Measurements from ENCODE around the gene TP63.
"Not testable (repeated sequence)": the region's sequence is repeated elsewhere in the genome, so short reads cannot be mapped to it uniquely, and the experiment has no call there.

TP63 gene

GRCh38 chr3:189625071-189625470, 6.1 kb upstream of the TP63 start:
- DNase-seq (ENCODE audit: low read depth in 2 of 2, low spot score in 1 of 2) = no peak

DNA sequence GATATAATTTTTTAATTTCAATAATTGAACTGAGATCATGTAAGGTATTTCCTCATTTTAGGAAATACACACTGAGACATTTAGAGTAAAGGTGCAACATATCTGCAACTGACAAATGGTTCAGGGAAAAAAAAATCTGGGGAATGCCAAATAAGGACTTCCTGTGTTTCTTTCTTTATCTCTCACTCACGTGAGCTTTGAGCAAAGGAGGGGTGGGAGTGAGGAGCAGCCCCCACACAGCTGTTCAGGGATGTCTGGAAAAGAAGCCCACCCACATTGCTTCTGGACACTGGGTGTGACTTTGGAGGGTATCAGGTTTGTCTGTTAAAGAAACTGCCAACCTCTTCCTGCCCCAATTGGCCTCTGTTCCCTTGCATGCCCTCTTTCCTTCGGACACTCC, 5.6 kb upstream of the TP63 start:
- DNase-seq (ENCODE audit: low read depth in 2 of 2, low spot score in 1 of 2) = no peak

GRCh38 chr3:189626286-189626685, 4.9 kb upstream of the TP63 start:
- DNase-seq (ENCODE audit: low read depth in 2 of 2, low spot score in 1 of 2) = no peak

DNA sequence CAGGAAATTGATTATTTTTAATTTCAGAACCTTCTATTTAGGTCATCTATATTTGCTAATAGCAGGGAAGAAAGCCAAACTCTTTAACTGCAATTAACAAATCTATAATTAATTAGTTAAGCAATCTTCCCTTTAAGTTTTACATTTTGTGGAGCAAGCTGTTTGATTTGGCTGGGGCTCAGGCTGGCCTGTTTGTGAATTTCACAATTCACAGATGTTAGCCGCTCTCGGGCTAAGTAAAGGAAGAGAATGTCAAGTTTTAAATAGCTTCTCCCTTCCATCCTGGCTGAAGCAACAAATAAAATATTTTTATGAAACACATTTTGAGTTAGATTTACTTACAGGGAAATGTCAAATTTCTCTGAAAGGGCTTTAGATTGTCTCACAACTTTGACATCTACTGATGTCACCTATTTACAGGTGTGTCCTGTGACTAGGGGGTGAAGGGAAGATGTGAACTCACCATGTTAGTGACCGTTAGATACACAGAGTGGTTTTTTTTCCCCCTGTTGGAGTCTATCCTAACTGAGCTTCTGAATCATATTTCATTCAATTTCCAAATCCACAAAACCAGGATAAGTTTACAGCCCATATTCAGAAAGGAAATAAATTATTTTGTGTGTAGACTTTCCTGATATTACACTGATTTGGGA, 1.3 kb upstream of the TP63 start:
- DNase-seq (ENCODE audit: low read depth in 2 of 2, low spot score in 1 of 2) = no peak

DNA sequence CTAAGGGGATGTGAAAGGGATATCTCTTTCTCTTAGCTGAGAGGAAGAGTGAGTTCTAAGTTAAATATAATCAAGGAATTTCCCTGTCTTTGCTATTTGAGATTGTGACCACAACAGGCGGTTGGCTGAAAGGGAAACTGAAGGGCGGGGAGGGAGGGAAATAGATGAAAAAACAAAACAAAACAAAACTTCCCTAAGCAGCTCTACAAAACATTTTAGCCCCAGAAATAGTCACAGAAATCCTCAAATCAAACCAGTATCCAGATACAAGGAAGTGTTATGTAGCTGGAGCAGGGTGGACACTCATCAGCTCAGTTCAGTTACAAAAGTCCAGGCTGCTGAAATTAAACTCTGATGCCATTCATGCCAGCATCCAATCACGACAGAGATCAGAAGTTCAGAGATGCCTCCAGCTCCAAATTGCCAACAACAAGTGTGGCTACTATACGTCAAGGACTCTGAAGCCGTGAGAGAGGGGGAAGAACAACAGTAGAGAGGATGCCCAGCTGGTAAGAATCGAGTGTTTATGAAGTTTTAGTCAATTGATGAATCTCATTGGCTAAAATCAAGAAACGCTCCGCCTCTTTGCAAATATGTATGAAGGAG, 319 bp upstream of the TP63 start:
- DNase-seq (ENCODE audit: low read depth in 2 of 2, low spot score in 1 of 2) = no peak

DNA sequence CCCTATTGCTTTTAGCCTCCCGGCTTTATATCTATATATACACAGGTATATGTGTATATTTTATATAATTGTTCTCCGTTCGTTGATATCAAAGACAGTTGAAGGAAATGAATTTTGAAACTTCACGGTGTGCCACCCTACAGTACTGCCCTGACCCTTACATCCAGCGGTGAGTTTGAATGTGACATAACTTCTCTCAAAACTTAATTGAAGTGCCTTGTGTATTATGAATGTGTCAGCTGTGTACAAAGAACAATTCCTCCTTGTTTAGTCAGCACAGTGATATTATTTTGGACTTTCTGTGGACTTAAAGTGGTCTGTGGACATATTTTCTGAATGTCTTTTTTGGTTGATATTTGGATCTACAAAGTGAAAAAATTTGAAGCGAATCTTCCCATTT, 220 bp downstream of the TP63 start:
- no peak for DNase-seq (ENCODE audit: low read depth in 2 of 2, low spot score in 1 of 2)

DNA sequence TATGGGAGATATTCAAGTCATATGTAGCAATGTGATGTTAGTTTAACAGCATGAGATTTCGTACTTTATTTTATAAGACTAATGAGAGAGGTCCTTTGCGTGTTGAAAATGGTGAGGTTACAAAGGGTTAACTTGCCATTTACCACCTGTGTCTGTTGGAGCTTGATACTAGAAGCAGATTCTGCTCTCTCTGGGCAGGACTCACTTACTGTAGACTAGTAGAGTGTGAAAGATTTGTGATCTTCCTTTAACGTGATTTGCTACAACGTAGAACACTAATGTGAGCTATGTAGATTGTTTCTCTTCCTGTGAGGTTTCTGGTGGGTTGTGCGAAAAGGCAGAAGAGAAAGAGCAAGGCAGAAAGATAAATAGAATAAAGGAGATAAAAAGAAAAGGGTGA, 1.1 kb downstream of the TP63 start:
- DNase-seq (ENCODE audit: low read depth in 2 of 2, low spot score in 1 of 2) = no peak

DNA sequence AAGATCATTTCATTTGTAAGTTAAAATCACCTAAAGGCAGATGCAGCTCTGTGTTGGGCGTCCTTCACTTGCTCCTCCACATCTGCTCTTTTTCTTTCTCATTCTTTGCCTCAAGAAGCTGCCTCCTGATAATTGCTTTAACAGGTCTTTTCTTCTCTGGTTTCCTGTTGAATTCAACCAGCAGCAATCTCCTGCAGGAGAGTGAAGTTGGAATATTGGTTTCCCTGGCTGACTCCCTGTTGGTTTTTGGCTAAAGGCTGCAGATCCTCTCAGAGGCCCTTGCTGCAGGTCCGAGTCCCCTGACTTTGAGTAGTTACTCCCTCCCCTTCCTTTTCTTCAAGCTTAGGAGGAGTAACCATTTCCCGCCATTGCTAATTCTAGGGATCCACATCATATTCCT, 4.2 kb downstream of the TP63 start:
- no peak for DNase-seq (ENCODE audit: low read depth in 2 of 2, low spot score in 1 of 2)

DNA sequence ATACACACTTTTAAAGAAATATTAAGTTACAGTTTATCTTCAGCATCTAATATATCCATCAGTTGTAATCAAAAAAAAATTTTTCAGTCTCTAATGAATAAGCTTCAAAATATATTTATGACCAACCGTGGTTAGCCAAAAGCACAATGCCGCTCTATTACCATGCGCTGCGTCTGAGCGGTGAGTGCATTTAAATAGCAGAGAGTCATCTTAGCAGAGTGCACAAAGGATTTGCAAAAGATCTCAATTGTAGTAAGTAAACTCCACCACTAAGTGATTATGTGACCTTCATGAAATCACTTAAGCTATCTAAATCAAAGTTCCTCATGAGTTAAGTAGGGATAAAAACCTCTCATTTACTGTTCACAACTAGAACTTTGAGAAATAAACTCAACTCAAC, 4.9 kb downstream of the TP63 start:
- no peak for DNase-seq (ENCODE audit: low read depth in 2 of 2, low spot score in 1 of 2)

- no peak for DNase-seq (ENCODE audit: low read depth in 2 of 2, low spot score in 1 of 2)
Measured at GRCh38 chr3:189637750-189638149, 6.6 kb downstream of the TP63 start.

DNA sequence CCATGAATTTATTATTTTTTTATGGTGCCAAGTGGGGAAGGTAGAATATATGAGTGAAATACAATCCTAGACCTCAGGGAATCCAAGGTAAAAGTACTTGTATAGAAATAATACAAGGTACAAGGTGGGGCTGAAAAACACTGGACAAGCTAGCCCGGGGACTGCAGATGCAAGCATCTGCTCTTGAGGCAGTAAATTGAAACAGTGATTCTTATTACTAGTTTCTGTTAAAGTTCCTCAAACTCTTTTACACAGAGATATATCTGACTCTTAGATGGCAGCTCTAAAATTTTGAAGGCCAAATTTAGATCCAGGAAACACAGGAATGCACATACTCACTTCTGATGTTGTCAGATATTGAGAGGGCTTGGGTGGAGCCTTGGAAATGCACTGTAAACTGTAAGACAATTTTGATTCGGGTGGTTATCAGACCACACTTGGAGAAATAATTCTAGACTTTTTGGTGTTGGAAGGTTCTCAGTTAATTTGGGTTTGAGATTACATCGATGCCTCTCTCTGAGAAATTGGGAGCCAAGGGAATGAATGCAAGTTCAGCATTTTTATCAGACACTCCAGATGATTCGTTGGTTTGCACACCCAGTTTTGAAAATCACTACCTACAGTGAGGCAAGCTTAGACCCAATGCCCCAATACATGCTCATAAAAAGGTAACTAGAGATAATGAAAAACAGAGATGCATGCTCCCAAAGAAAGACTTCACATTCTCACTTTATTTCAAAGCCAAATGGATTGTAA, 7.3 kb downstream of the TP63 start:
- DNase-seq (ENCODE audit: low read depth in 2 of 2, low spot score in 1 of 2) = no peak

- DNase-seq (ENCODE audit: low read depth in 2 of 2, low spot score in 1 of 2) = no peak
Measured at GRCh38 chr3:189641776-189642175, 10.6 kb downstream of the TP63 start.

DNA sequence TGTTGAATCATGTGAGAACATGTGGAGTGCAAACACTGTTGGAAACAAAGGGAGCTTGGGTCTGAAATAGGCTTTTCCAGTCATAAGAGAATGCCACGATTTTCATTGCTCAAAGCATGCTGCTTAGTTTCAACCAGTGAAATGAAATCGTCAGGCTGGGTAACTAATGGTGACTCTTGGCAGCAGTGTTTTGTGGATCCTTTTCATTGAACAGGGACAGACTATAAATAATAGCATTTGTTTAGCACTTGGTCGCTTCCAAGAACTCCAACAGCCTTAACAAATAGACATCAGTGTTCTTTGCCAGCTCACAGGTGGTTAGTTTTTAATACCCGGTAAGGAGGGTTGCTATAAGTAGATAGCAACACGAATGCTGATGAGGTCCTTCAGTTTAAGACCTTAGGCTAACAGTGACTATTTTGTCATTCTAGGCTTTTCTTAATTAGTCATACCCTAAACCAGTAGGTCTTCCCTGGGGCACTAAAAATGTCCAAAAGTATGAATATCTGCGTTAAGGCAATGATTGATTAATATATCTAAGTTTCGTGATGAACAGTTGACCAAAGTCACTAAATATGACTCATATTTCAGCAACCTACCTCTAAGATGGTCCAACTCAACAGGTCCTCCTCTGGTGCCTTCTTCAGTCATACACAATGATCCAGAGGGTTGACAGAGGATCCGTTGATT, 15.8 kb downstream of the TP63 start:
- DNase-seq (ENCODE audit: low read depth in 2 of 2, low spot score in 1 of 2) = no peak

GRCh38 chr3:189652042-189652441, 20.9 kb downstream of the TP63 start:
- no peak for DNase-seq (ENCODE audit: low read depth in 2 of 2, low spot score in 1 of 2)

DNA sequence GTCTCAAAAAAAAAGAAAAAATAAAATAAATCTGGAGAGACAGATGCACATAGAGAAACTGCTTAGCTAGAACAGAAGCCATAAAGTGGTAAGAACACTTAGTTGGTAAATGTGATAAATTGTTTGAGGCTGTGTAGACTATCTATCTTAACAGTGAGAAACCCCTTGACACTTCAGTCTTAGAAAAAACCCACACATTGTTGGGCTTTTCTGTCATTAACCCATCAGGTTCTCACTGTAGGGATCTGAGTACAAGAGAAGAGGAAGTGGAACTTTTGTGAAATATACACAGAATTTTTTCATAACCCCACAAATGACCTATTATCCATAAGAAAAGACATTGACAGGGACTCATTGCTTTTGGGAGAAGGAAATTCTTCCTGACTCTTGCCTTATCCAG, 24.4 kb downstream of the TP63 start:
- DNase-seq (ENCODE audit: low read depth in 2 of 2, low spot score in 1 of 2) = no peak

GRCh38 chr3:189659571-189659970, 28.4 kb downstream of the TP63 start:
- no peak for DNase-seq (ENCODE audit: low read depth in 2 of 2, low spot score in 1 of 2)

DNA sequence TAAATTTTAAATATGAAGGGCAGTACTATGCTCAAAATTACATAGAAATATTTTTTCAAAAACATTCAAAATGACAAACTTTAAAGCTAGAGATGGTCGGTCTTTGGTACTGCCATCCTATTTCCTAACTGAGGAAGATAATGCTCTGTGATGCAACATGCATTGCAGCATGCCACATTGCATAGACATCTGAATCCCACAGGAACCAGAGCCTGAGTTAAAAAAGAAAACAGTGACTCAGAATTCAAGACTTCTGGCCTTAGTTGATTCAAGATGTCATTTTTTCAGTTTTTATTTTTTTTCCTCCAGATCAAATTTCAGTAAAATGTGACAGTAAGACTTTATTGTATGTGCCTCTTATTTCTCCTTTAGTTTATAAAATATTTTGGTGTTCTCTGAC, 33.1 kb downstream of the TP63 start:
- no peak for DNase-seq (ENCODE audit: low read depth in 2 of 2, low spot score in 1 of 2)

- DNase-seq (ENCODE audit: low read depth in 2 of 2, low spot score in 1 of 2) = not testable (repeated sequence)
Measured at GRCh38 chr3:189672346-189672745, 41.2 kb downstream of the TP63 start.

GRCh38 chr3:189673535-189673934, 42.3 kb downstream of the TP63 start:
- no peak for DNase-seq (ENCODE audit: low read depth in 2 of 2, low spot score in 1 of 2)

- DNase-seq (ENCODE audit: low read depth in 2 of 2, low spot score in 1 of 2) = no peak
Measured at GRCh38 chr3:189674249-189674913, 43.2 kb downstream of the TP63 start.

GRCh38 chr3:189677667-189678066, 46.5 kb downstream of the TP63 start:
- no peak for DNase-seq (ENCODE audit: low read depth in 2 of 2, low spot score in 1 of 2)

All from stimulated activated CD8-positive, alpha-beta memory T cell treated with anti-CD3 and anti-CD28 coated beads, Interleukin-4, amount 100 ng/mL, for 1 hour (primary cell).